Endodermal cell (in vitro differentiated cells): ENCODE data around the gene CFAP70. TPM values are rescaled to one million over a fixed set of nuclear protein-coding genes. Genes with fewer than 3 reads are reported as not detected.
A peak's percentile ranks its signal among the peaks of the same experiment; 100 is the strongest.

Experiments used
- DNase-seq: peaks from one replicate; pipeline ENCODE4 v3.0.0-alpha.2; 2017
- H3K27ac ChIP-seq: 2 replicates; pipeline ENCODE4 v1.5.1; 2013; ENCODE audit warnings: mild to moderate bottlenecking, low read depth, low read length, moderate library complexity
- H3K27me3 ChIP-seq: 2 replicates; pipeline ENCODE4 v1.6.1; 2013; ENCODE audit warnings: mild to moderate bottlenecking, low read length, moderate library complexity; ENCODE audit not compliant: insufficient read depth, control insufficient read depth, poor library complexity, severe bottlenecking
- H3K36me3 ChIP-seq: 2 replicates; pipeline ENCODE4 v1.7.0; 2013; ENCODE audit warnings: mild to moderate bottlenecking, low read length, moderate library complexity; ENCODE audit not compliant: control insufficient read depth, insufficient read depth
- H3K4me1 ChIP-seq: one replicate; pipeline ENCODE4 v1.7.0; 2013; ENCODE audit warnings: low read length; ENCODE audit not compliant: control insufficient read depth, insufficient read depth
- H3K4me3 ChIP-seq: 2 replicates; pipeline ENCODE4 v1.5.1; 2013; ENCODE audit warnings: mild to moderate bottlenecking, low read length, moderate library complexity
- H3K9ac ChIP-seq: 2 replicates; pipeline ENCODE4 v1.6.1; 2013; ENCODE audit warnings: mild to moderate bottlenecking, low read length, moderate library complexity; ENCODE audit not compliant: poor library complexity, severe bottlenecking; ENCODE audit errors: extremely low read depth
- H3K9me3 ChIP-seq: 2 replicates; pipeline ENCODE4 v1.6.1; 2013; ENCODE audit warnings: mild to moderate bottlenecking, low read length, moderate library complexity; ENCODE audit not compliant: control insufficient read depth
- H3K27ac Mint-ChIP-seq: 2 replicates; pipeline ENCODE4 v1.8.0; 2020; ENCODE audit warnings: mixed read lengths
- H3K27me3 Mint-ChIP-seq: 2 replicates; pipeline ENCODE4 v1.8.0; 2021; ENCODE audit warnings: mild to moderate bottlenecking, mixed read lengths; ENCODE audit not compliant: insufficient read depth
- H3K36me3 Mint-ChIP-seq: 2 replicates; pipeline ENCODE4 v1.8.0; 2020; ENCODE audit warnings: low read depth, mixed read lengths
- H3K4me1 Mint-ChIP-seq: 2 replicates; pipeline ENCODE4 v1.8.0; 2020; ENCODE audit warnings: mixed read lengths
- H3K4me3 Mint-ChIP-seq: 2 replicates; pipeline ENCODE4 v1.8.0; 2020; ENCODE audit warnings: mild to moderate bottlenecking, moderate library complexity, mixed read lengths
- H3K9me3 Mint-ChIP-seq: 2 replicates; pipeline ENCODE4 v1.8.0; 2020; ENCODE audit warnings: mild to moderate bottlenecking, mixed read lengths
- WGBS, 2 experiments: methylation state at CpG; one replicate each; pipeline versions ENCODE4 v1.1.5 to v1.1.7; 2013; ENCODE audit warnings: missing lambda C conversion rate in 2 of 2, mixed read lengths in 1 of 2; ENCODE audit not compliant: insufficient coverage in 1 of 2, insufficient read length in 1 of 2; 5-methylcytosine and 5-hydroxymethylcytosine counted together
- total RNA-seq, 2 donors: library from RNA; stranded (reverse); fragmentation: NEBNext Ultra II Directional in 1 of 2; extraction: Animal tissue kit (Norgen Biotek cat#: 25700) in 1 of 2; gene quantifications; 2 replicates in 1 of 2; 3 replicates in 1 of 2; pipeline ENCODE4 v1.2.1, GENCODE V29; 2021
- TF ChIP-seq, protein P1 (sequence below): fragments of 200-600 bp; sonication (generic); conservative IDR thresholded peaks from 2 replicates; pipeline ENCODE4 v1.5.0; 2021; ENCODE audit warnings: antibody characterized with exemption, mild to moderate bottlenecking

Gene CFAP70
- total RNA-seq, 2 donors from 2014 or later: 0.58 to 0.77 TPM

- Histone ChIP-seq H3K36me3 (peaks cover 19% of the 10 kb centered on the region), H3K27me3 (no peaks in the 10 kb centered on the region), H3K27ac (no peak overlapping the region), H3K4me1 (no peaks in the 10 kb centered on the region), H3K4me3 (peak overlapping the region; percentile 45), H3K9ac (no peak overlapping the region), H3K9me3 (peaks cover 30% of the 10 kb centered on the region)
- Mint-ChIP-seq H3K27me3 (no peaks in the 10 kb centered on the region), H3K4me3 (no peak overlapping the region), H3K36me3 (peaks cover 66% of the 10 kb centered on the region), H3K9me3 (peaks cover 32% of the 10 kb centered on the region), H3K4me1 (no peaks in the 10 kb centered on the region), H3K27ac (no peak overlapping the region)
- TF ChIP-seq, protein P1, sequence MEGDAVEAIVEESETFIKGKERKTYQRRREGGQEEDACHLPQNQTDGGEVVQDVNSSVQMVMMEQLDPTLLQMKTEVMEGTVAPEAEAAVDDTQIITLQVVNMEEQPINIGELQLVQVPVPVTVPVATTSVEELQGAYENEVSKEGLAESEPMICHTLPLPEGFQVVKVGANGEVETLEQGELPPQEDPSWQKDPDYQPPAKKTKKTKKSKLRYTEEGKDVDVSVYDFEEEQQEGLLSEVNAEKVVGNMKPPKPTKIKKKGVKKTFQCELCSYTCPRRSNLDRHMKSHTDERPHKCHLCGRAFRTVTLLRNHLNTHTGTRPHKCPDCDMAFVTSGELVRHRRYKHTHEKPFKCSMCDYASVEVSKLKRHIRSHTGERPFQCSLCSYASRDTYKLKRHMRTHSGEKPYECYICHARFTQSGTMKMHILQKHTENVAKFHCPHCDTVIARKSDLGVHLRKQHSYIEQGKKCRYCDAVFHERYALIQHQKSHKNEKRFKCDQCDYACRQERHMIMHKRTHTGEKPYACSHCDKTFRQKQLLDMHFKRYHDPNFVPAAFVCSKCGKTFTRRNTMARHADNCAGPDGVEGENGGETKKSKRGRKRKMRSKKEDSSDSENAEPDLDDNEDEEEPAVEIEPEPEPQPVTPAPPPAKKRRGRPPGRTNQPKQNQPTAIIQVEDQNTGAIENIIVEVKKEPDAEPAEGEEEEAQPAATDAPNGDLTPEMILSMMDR: no peak
- WGBS, 2 experiments: 92 to 93% methylated on average over 3 of the region's 3 CpGs
- no peak for DNase-seq
Observed at GRCh38 chr10:73205081-73205480, 153.6 kb downstream of the CFAP70 start.

Other genes starting within 250 kb of the CFAP70 start
- 1 to 10 TPM; 3.3 to 3.9 TPM for gene NUDT13, start 248.4 kb downstream of the CFAP70 start, total RNA-seq
- gene ECD, start 190.9 kb downstream of the CFAP70 start, total RNA-seq: 10 to 100 TPM; 38.4 to 40.7 TPM
- 10 to 100 TPM; 29.1 to 29.2 TPM for gene FAM149B1, start 190.7 kb downstream of the CFAP70 start, total RNA-seq
- 10 to 100 TPM; 33.3 to 37.1 TPM for gene DNAJC9, start 111.6 kb downstream of the CFAP70 start, total RNA-seq
- gene MRPS16, start 106.2 kb downstream of the CFAP70 start, total RNA-seq: 100 to 1,000 TPM in 1 of 2 donors, 10 to 100 TPM in 1; 100.0 to 104 TPM
- gene ANXA7, start 55.2 kb upstream of the CFAP70 start, total RNA-seq: 10 to 100 TPM; 69.2 to 82.3 TPM
- gene MSS51, start 74.7 kb upstream of the CFAP70 start, total RNA-seq: 1 to 10 TPM; 3.9 to 4.0 TPM
- 10 to 100 TPM; 39.2 to 40.2 TPM for gene PPP3CB, start 137.2 kb upstream of the CFAP70 start, total RNA-seq
- 100 to 1,000 TPM in 1 of 2 donors, 10 to 100 TPM in 1; 89.5 to 110 TPM for gene USP54, start 232.5 kb upstream of the CFAP70 start, total RNA-seq